Keratinocyte (primary cell): ENCODE results near the gene MARCHF10. TPM values are rescaled to one million over a fixed set of nuclear protein-coding genes. Genes with fewer than 3 reads are reported as not detected.

Experiments used
- DNase-seq: peaks from one replicate; pipeline ENCODE4 v3.0.0-alpha.2; 2011; ENCODE audit warnings: low read depth, missing footprints, low spot score
- FAIRE-seq: peaks from 2 replicates; lab custom pipeline; 2011; peaks lifted over from hg19 to GRCh38; lab: Jason Lieb, UNC
- H2AFZ ChIP-seq: 2 replicates; pipeline ENCODE4 v1.6.0; 2012; ENCODE audit warnings: low read length, control low read depth, inconsistent platforms; ENCODE audit not compliant: control insufficient read depth
- H3K27ac ChIP-seq: 2 replicates; pipeline ENCODE4 v1.5.1; 2011; ENCODE audit warnings: low read length; ENCODE audit not compliant: control insufficient read depth, insufficient read depth
- H3K27me3 ChIP-seq: 3 replicates; pipeline ENCODE4 v1.6.0; 2011; ENCODE audit warnings: low read length; ENCODE audit not compliant: control insufficient read depth, insufficient read depth; ENCODE audit errors: extremely low read depth
- H3K36me3 ChIP-seq, 2 experiments: 2 replicates in 1 of 2; 3 replicates in 1 of 2; pipeline ENCODE4 v1.5.1; 2011; ENCODE audit warnings: low read length in 2 of 2, mild to moderate bottlenecking in 1 of 2; ENCODE audit not compliant: control insufficient read depth in 2 of 2, insufficient read depth in 2 of 2; ENCODE audit errors: extremely low read depth in 1 of 2
- H3K4me1 ChIP-seq: 3 replicates; pipeline ENCODE4 v1.5.1; 2011; ENCODE audit warnings: low read length; ENCODE audit not compliant: control insufficient read depth, insufficient read depth; ENCODE audit errors: extremely low read depth
- H3K4me2 ChIP-seq: 3 replicates; pipeline ENCODE4 v1.6.0; 2011; ENCODE audit warnings: low read depth, low read length; ENCODE audit not compliant: control insufficient read depth, insufficient read depth; ENCODE audit errors: extremely low read depth
- H3K4me3 ChIP-seq, 3 experiments: fragments of 200-600 bp in 1 of 3; sonication (generic) in 1 of 3; 2 replicates in 2 of 3; 3 replicates in 1 of 3; pipeline ENCODE4 v1.5.1; 2011 to 2016; ENCODE audit warnings: low read length in 3 of 3, mild to moderate bottlenecking in 3 of 3, control low read depth in 2 of 3, inconsistent platforms in 1 of 3, low read depth in 1 of 3, mixed read lengths in 1 of 3, mixed run types in 1 of 3, moderate library complexity in 1 of 3; ENCODE audit not compliant: control insufficient read depth in 2 of 3, insufficient read depth in 2 of 3; ENCODE audit errors: extremely low read depth in 1 of 3
- H3K79me2 ChIP-seq: 2 replicates; pipeline ENCODE4 v1.6.0; 2012; ENCODE audit warnings: low read length; ENCODE audit not compliant: control insufficient read depth, insufficient read depth
- H3K9ac ChIP-seq: 3 replicates; pipeline ENCODE4 v1.6.0; 2011; ENCODE audit warnings: low read length; ENCODE audit not compliant: control insufficient read depth, insufficient read depth; ENCODE audit errors: extremely low read depth
- H3K9me1 ChIP-seq: 3 replicates; pipeline ENCODE4 v1.6.0; 2011; ENCODE audit warnings: low read length; ENCODE audit not compliant: control insufficient read depth, insufficient read depth; ENCODE audit errors: extremely low read depth
- H3K9me3 ChIP-seq: 2 replicates; pipeline ENCODE4 v1.5.1; 2012; ENCODE audit warnings: low read depth, low read length; ENCODE audit not compliant: control insufficient read depth
- H4K20me1 ChIP-seq: 3 replicates; pipeline ENCODE4 v1.6.0; 2011; ENCODE audit warnings: low read length; ENCODE audit not compliant: control insufficient read depth, insufficient read depth; ENCODE audit errors: extremely low read depth
- EZH2 ChIP-seq: IDR thresholded peaks from one replicate; pipeline ENCODE4 v1.6.1; 2012; ENCODE audit warnings: inconsistent platforms, mild to moderate bottlenecking, low read length, moderate library complexity
- dilution Hi-C: fragments of 300-500 bp; cut with MboI; formaldehyde crosslinking; loops from one replicate; pipeline ENCODE4 v1.7.0; 2020; ENCODE audit warnings: low sequenced_read_pairs; ENCODE audit not compliant: extremely low pct_ligation_motif_present
- polyA plus RNA-seq, 5 experiments: library from polyadenylated mRNA; depleted of rRNA in 3 of 5; stranded (reverse) in 3 of 5; stranded (forward) in 1 of 5; unstranded in 1 of 5; fragments of >200 nt; gene quantifications; 1 replicate in 1 of 5; 2 replicates in 3 of 5; 3 replicates in 1 of 5; pipeline versions ENCODE4 v1.2.1 to v1.2.3, GENCODE V29; 2011 to 2012; ENCODE audit warnings: missing spikeins in 2 of 5, low read depth in 1 of 5, low replicate concordance in 1 of 5
- TF ChIP-seq, protein P1 (sequence below), 3 experiments: IDR thresholded peaks in 1 of 3; conservative IDR thresholded peaks in 1 of 3; optimal IDR thresholded peaks in 1 of 3; 2 replicates in 2 of 3; 3 replicates in 1 of 3; pipeline versions ENCODE3 to v1.5.1; 2011; ENCODE audit warnings: low read length in 3 of 3, mild to moderate bottlenecking in 3 of 3, moderate library complexity in 2 of 3, control low read depth in 1 of 3, inconsistent platforms in 1 of 3; ENCODE audit not compliant: insufficient read depth in 2 of 3; ENCODE audit errors: extremely low read depth in 1 of 3

The MARCHF10 gene
- polyA plus RNA-seq, 1 donor (not counting 4 experiments of a cell fraction or from before 2014, with no cell fraction given), result not detected

- H3K9ac ChIP-seq, result no peak overlapping the region
- DNase-seq (no peak), FAIRE-seq (no peak)
- no peaks in the 10 kb centered on the region for H3K9me3 ChIP-seq
- no peaks in the 10 kb centered on the region for H4K20me1 ChIP-seq
- H3K27me3 ChIP-seq, result no peaks in the 10 kb centered on the region
- H3K36me3 ChIP-seq, result no peaks in the 10 kb centered on the region
- H2AFZ ChIP-seq, result no peak overlapping the region
- no peaks in the 10 kb centered on the region for H3K9me1 ChIP-seq
- TF ChIP-seq EZH2, result no peak
- TF ChIP-seq, protein P1, sequence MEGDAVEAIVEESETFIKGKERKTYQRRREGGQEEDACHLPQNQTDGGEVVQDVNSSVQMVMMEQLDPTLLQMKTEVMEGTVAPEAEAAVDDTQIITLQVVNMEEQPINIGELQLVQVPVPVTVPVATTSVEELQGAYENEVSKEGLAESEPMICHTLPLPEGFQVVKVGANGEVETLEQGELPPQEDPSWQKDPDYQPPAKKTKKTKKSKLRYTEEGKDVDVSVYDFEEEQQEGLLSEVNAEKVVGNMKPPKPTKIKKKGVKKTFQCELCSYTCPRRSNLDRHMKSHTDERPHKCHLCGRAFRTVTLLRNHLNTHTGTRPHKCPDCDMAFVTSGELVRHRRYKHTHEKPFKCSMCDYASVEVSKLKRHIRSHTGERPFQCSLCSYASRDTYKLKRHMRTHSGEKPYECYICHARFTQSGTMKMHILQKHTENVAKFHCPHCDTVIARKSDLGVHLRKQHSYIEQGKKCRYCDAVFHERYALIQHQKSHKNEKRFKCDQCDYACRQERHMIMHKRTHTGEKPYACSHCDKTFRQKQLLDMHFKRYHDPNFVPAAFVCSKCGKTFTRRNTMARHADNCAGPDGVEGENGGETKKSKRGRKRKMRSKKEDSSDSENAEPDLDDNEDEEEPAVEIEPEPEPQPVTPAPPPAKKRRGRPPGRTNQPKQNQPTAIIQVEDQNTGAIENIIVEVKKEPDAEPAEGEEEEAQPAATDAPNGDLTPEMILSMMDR (optimal IDR thresholded peaks at IDR 0.05 in 1 of 3, IDR thresholded peaks at IDR 0.05 in 1 of 3, conservative IDR thresholded peaks at IDR 0.05 in 1 of 3; ENCODE audit: extremely low read depth in 1 of 3, insufficient read depth in 2 of 3, low read length in 3 of 3), result no peak
- no peak overlapping the region for H3K4me2 ChIP-seq
- dilution Hi-C loops, result no loop called here
- H3K79me2 ChIP-seq, result no peaks in the 10 kb centered on the region
- H3K4me1 ChIP-seq, result peaks cover 13% of the 10 kb centered on the region
- no peak overlapping the region for H3K27ac ChIP-seq
- no peak overlapping the region for H3K4me3 ChIP-seq
These were observed 66.8 kb downstream of the MARCHF10 start for GRCh38 chr17:62741290-62741689.

- dilution Hi-C loops, result no loop called here
- no peak for DNase-seq
- no peaks in the 10 kb centered on the region for H3K79me2 ChIP-seq
- H2AFZ ChIP-seq, result no peak overlapping the region
- H4K20me1 ChIP-seq, result no peaks in the 10 kb centered on the region
- no peak overlapping the region for H3K9ac ChIP-seq
- TF ChIP-seq EZH2, result no peak
- no peak overlapping the region for H3K4me2 ChIP-seq
- no peaks in the 10 kb centered on the region for H3K9me3 ChIP-seq
- H3K4me1 ChIP-seq, result peaks cover 11% of the 10 kb centered on the region
- no peaks in the 10 kb centered on the region for H3K9me1 ChIP-seq
- H3K4me3 ChIP-seq, result no peak overlapping the region
- H3K27ac ChIP-seq, result no peak overlapping the region
- H3K27me3 ChIP-seq, result no peaks in the 10 kb centered on the region
- no peak for FAIRE-seq
- no peaks in the 10 kb centered on the region for H3K36me3 ChIP-seq
These were observed 68.3 kb downstream of the MARCHF10 start for GRCh38 chr17:62739645-62740388.
